A673 (cell line): ENCODE results near the gene CAMK2A. TPM values are rescaled to one million over a fixed set of nuclear protein-coding genes. Genes with fewer than 3 reads are reported as not detected.

Experiments used
- BruUV-seq: library from RNA; stranded (reverse); fragments of 400-500 nt; replicated peaks from 2 replicates; lab custom pipeline; 2021; lab: Mats Ljungman, UMichigan
- CTCF ChIA-PET: fragments of 300-600 bp; sonication (Branson Sonifier 250); formaldehyde crosslinking; loops from one replicate; lab custom pipeline; 2022; ENCODE audit warnings: antibody characterized with exemption; lab: Charles Lee
- POLR2A ChIA-PET: fragments of 300-600 bp; sonication (Branson Sonifier 250); formaldehyde crosslinking; loops from one replicate; lab custom pipeline; 2022; ENCODE audit warnings: antibody characterized with exemption; ENCODE audit not compliant: low non-redundant PET; lab: Charles Lee
- DNase-seq: peaks from one replicate; pipeline ENCODE4 v3.0.0-alpha.2; 2015; ENCODE audit warnings: low spot score
- H3K27ac ChIP-seq: fragments of 200-600 bp; sonication (generic); 2 replicates; pipeline ENCODE4 v1.5.1; 2016; ENCODE audit warnings: mixed run types, low read depth, mild to moderate bottlenecking, mixed read lengths, antibody characterized with exemption, low read length; ENCODE audit not compliant: poor library complexity, severe bottlenecking
- H3K27me3 ChIP-seq: fragments of 200-600 bp; sonication (generic); replicated peaks from 2 replicates; pipeline ENCODE4 v1.6.1; 2017; ENCODE audit warnings: mixed run types, low read depth, mild to moderate bottlenecking, mixed read lengths, antibody characterized with exemption, low read length; ENCODE audit not compliant: insufficient read depth, poor library complexity
- H3K36me3 ChIP-seq: fragments of 200-600 bp; sonication (generic); 2 replicates; pipeline ENCODE4 v1.6.1; 2016; ENCODE audit warnings: mixed run types, mild to moderate bottlenecking, mixed read lengths, antibody characterized with exemption, low read length; ENCODE audit not compliant: insufficient read depth, poor library complexity, severe bottlenecking
- H3K4me1 ChIP-seq: fragments of 200-600 bp; sonication (generic); 2 replicates; pipeline ENCODE4 v1.6.1; 2017; ENCODE audit warnings: mixed run types, mild to moderate bottlenecking, mixed read lengths, antibody characterized with exemption, low read length; ENCODE audit not compliant: insufficient read depth, poor library complexity, severe bottlenecking
- H3K4me3 ChIP-seq: fragments of 200-600 bp; sonication (generic); 2 replicates; pipeline ENCODE4 v1.5.1; 2016; ENCODE audit warnings: low read depth, mixed run types, mild to moderate bottlenecking, mixed read lengths, low read length; ENCODE audit not compliant: poor library complexity, severe bottlenecking
- H3K9me3 ChIP-seq: fragments of 200-600 bp; sonication (generic); 2 replicates; pipeline ENCODE4 v1.6.1; 2016; ENCODE audit warnings: mixed run types, low read depth, mild to moderate bottlenecking, mixed read lengths, antibody characterized with exemption, low read length; ENCODE audit not compliant: poor library complexity, severe bottlenecking
- CTCF ChIP-seq: fragments of 300-800, 200-600 bp; sonication (generic); conservative IDR thresholded peaks from 2 replicates; pipeline ENCODE4 v1.5.1; 2017; ENCODE audit warnings: low read depth, mild to moderate bottlenecking, antibody characterized with exemption, low read length, moderate library complexity, mixed read lengths
- EZH2 ChIP-seq: fragments of 200-600 bp; sonication (generic); IDR thresholded peaks from 2 replicates; pipeline ENCODE4 v1.6.1; 2017; ENCODE audit warnings: borderline replicate concordance, low read depth, mild to moderate bottlenecking, mixed read lengths, antibody characterized with exemption, low read length; ENCODE audit not compliant: poor library complexity, severe bottlenecking
- intact Hi-C: fragments of 100-400 bp; cut with micrococcal nuclease; formaldehyde crosslinking; loops from one replicate; pipeline ENCODE4 v1.10.0; 2022; ENCODE audit not compliant: unreplicated experiment
- total RNA-seq: library from RNA; stranded (reverse); gene quantifications from 2 replicates; pipeline ENCODE4 v1.2.3, GENCODE V29; 2021

The CAMK2A gene
- total RNA-seq, 1 experiment from 2014 or later, result not detected

DNA sequence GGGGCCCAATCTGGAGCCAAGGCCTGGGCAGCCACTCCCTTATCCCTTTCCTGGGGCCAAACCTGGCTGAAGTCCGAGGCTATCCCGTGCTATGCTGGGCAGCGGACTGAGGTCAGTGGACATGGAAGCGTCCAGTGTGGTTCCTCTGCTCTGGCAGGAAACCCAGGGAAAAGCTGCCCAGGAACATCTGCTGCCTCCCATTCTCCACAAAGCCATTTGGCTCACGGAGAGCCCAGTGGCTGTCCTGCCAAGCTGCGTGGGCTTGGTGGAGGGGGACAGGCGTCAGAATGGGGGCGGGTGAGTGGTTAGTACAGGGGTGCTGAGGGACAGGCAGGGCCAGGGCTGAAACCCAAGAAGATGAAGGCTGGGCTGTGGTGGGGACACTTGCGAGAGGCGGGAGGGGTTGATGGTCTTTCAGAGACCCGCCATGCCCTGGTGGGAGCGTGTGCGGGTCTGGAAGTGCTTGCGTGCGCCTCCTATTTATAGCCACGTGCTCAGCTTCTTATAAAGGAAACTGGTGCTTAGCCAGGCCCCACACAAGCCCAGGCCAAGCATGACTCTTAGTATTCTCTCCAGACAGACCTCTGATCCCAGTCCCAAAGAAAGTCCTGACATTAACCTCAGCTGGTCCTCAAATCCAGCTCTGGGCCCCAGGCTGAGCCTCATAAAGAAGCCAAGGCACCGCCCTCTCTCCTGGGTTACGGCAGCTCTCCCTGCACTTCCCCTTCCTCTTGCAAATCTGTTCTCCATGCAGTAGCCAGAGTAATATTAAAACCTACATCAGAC lies 109.1 kb downstream of the CAMK2A start:
- intact Hi-C loops, result no loop called here
- DNase-seq, result no peak
- no peaks in the 10 kb centered on the region for H3K36me3 ChIP-seq
- no peaks in the 10 kb centered on the region for H3K9me3 ChIP-seq
- no peak overlapping the region for H3K4me3 ChIP-seq
- TF ChIP-seq CTCF, result no peak
- TF ChIP-seq EZH2, result no peak
- no TSS peak for BruUV-seq
- H3K27me3 ChIP-seq, result no peaks in the 10 kb centered on the region
- no peaks in the 10 kb centered on the region for H3K4me1 ChIP-seq
- no peak overlapping the region for H3K27ac ChIP-seq
- CTCF ChIA-PET, result no interaction called here
- POLR2A ChIA-PET, result no interaction called here

- BruUV-seq, result no TSS peak
- Histone ChIP-seq H3K9me3 (no peaks in the 10 kb centered on the region), H3K4me1 (no peaks in the 10 kb centered on the region), H3K27ac (no peak overlapping the region), H3K4me3 (no peak overlapping the region), H3K27me3 (no peaks in the 10 kb centered on the region), H3K36me3 (no peaks in the 10 kb centered on the region)
- TF ChIP-seq CTCF (no peak), EZH2 (no peak)
- DNase-seq, result no peak
- POLR2A ChIA-PET, result interaction anchor here (0.6 kb wide), 1 partner anchor 46 kb away, joined by 3 read pairs; no protein-coding TSS in a partner anchor
- CTCF ChIA-PET, result no interaction called here
- intact Hi-C loops, result no loop called here
Measured at GRCh38 chr5:150179019-150179620, 110.5 kb downstream of the CAMK2A start.

DNA sequence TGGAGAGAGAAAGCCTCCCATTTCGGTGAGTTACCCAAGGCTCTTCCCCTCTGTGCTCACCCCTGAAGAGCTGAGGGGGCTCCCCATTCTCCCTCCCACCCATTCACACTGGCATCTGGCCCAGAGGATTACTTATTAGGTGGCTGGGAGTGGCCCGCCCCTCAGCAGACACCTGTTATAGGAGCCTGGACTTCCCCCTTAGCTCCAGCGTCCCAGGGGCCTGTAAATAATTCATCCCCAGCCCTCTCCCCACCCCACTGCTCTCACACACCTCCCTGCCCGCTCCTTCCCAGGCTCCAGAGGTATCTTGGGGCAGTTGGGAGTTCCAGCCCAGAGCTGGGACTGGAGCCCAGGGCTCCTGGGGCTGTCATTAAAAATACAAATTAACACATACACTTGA lies 111.3 kb downstream of the CAMK2A start:
- no peak overlapping the region for H3K27ac ChIP-seq
- intact Hi-C loops, result no loop called here
- H3K4me3 ChIP-seq, result no peak overlapping the region
- TF ChIP-seq CTCF, result no peak
- no peak for TF ChIP-seq EZH2
- no peaks in the 10 kb centered on the region for H3K9me3 ChIP-seq
- no peak for DNase-seq
- H3K4me1 ChIP-seq, result no peaks in the 10 kb centered on the region
- POLR2A ChIA-PET, result interaction anchor here (0.6 kb wide), 1 partner anchor 47 kb away, joined by 3 read pairs; no protein-coding TSS in a partner anchor
- CTCF ChIA-PET, result no interaction called here
- H3K27me3 ChIP-seq, result no peaks in the 10 kb centered on the region
- BruUV-seq, result no TSS peak
- H3K36me3 ChIP-seq, result no peaks in the 10 kb centered on the region
